Progenitor cell of endocrine pancreas (in vitro differentiated cells): Measurements from ENCODE around the gene TIGD3. TPM values are rescaled to one million over a fixed set of nuclear protein-coding genes. Genes with fewer than 3 reads are reported as not detected.
A peak's percentile ranks its signal among the peaks of the same experiment; 100 is the strongest.

ENCODE experiments used
- DNase-seq: peaks from one replicate; pipeline ENCODE4 v3.0.0; 2021; ENCODE audit warnings: low spot score; ENCODE audit not compliant: unreplicated experiment
- H3K27ac Mint-ChIP-seq: 2 replicates; pipeline ENCODE4 v1.8.0; 2021; ENCODE audit warnings: mild to moderate bottlenecking, moderate library complexity, mixed read lengths
- H3K27me3 Mint-ChIP-seq: 2 replicates; pipeline ENCODE4 v1.8.0; 2021; ENCODE audit warnings: mixed read lengths
- H3K36me3 Mint-ChIP-seq: 2 replicates; pipeline ENCODE4 v1.8.0; 2022; ENCODE audit warnings: mixed read lengths; ENCODE audit not compliant: insufficient read depth
- H3K4me1 Mint-ChIP-seq: 2 replicates; pipeline ENCODE4 v1.8.0; 2021; ENCODE audit warnings: low read depth, mixed read lengths
- H3K4me3 Mint-ChIP-seq: 2 replicates; pipeline ENCODE4 v1.8.0; 2021; ENCODE audit warnings: low read depth, mild to moderate bottlenecking, moderate library complexity, mixed read lengths
- H3K9me3 Mint-ChIP-seq: 2 replicates; pipeline ENCODE4 v1.8.0; 2021; ENCODE audit warnings: low read depth, mixed read lengths
- CTCF ChIP-seq: fragments of 200-600 bp; sonication (generic); IDR thresholded peaks from one replicate; pipeline ENCODE4 v1.5.0; 2021; ENCODE audit warnings: antibody characterized with exemption, mild to moderate bottlenecking; ENCODE audit not compliant: unreplicated experiment
- total RNA-seq: library from RNA; stranded (reverse); gene quantifications from 2 replicates; pipeline ENCODE4 v1.2.1, GENCODE V29; 2021

TIGD3 gene
- total RNA-seq, 1 donor from 2014 or later = 3.0 TPM

GRCh38 chr11:65315204-65315865 lies 39.2 kb upstream of the TIGD3 start:
- H3K9me3 Mint-ChIP-seq = no peaks in the 10 kb centered on the region
- DNase-seq = peak; percentile 97
- H3K4me3 Mint-ChIP-seq = peak overlapping the region; percentile 70
- H3K36me3 Mint-ChIP-seq = peaks cover 1% of the 10 kb centered on the region
- no peak overlapping the region for H3K27ac Mint-ChIP-seq
- H3K4me1 Mint-ChIP-seq = peaks cover 18% of the 10 kb centered on the region
- H3K27me3 Mint-ChIP-seq = peaks cover 30% of the 10 kb centered on the region
- peak; percentile 99 for TF ChIP-seq CTCF

- H3K4me3 Mint-ChIP-seq = peak overlapping the region; percentile 70
- peaks cover 1% of the 10 kb centered on the region for H3K36me3 Mint-ChIP-seq
- peak; percentile 3 for TF ChIP-seq CTCF
- peaks cover 27% of the 10 kb centered on the region for H3K27me3 Mint-ChIP-seq
- H3K9me3 Mint-ChIP-seq = no peaks in the 10 kb centered on the region
- H3K4me1 Mint-ChIP-seq = peaks cover 15% of the 10 kb centered on the region
- no peak overlapping the region for H3K27ac Mint-ChIP-seq
- no peak for DNase-seq
Observed at GRCh38 chr11:65315866-65316226, 38.7 kb upstream of the TIGD3 start.

GRCh38 chr11:65316227-65317024 lies 38.1 kb upstream of the TIGD3 start:
- Mint-ChIP-seq H3K27ac (peak overlapping the region; percentile 71), H3K36me3 (peaks cover 1% of the 10 kb centered on the region), H3K4me3 (peak overlapping the region; percentile 70), H3K4me1 (peaks cover 14% of the 10 kb centered on the region), H3K9me3 (no peaks in the 10 kb centered on the region), H3K27me3 (peaks cover 25% of the 10 kb centered on the region)
- DNase-seq = no peak
- no peak for TF ChIP-seq CTCF

GRCh38 chr11:65317025-65317786 lies 37.3 kb upstream of the TIGD3 start:
- peaks cover 22% of the 10 kb centered on the region for H3K27me3 Mint-ChIP-seq
- H3K27ac Mint-ChIP-seq = no peak overlapping the region
- DNase-seq = no peak
- H3K4me3 Mint-ChIP-seq = peak overlapping the region; percentile 70
- peaks cover 2% of the 10 kb centered on the region for H3K36me3 Mint-ChIP-seq
- no peak for TF ChIP-seq CTCF
- no peaks in the 10 kb centered on the region for H3K9me3 Mint-ChIP-seq
- peaks cover 14% of the 10 kb centered on the region for H3K4me1 Mint-ChIP-seq

- peaks cover 14% of the 10 kb centered on the region for H3K4me1 Mint-ChIP-seq
- no peak for TF ChIP-seq CTCF
- DNase-seq = no peak
- H3K4me3 Mint-ChIP-seq = no peak overlapping the region
- H3K9me3 Mint-ChIP-seq = no peaks in the 10 kb centered on the region
- H3K27ac Mint-ChIP-seq = no peak overlapping the region
- H3K36me3 Mint-ChIP-seq = peaks cover 1% of the 10 kb centered on the region
- peaks cover 3% of the 10 kb centered on the region for H3K27me3 Mint-ChIP-seq
Observed at GRCh38 chr11:65320386-65321075, 34.0 kb upstream of the TIGD3 start.
